Germinal center (tissue), 1 donor: Measurements from ENCODE around the gene SHC2.
"Not testable (repeated sequence)": the region's sequence is repeated elsewhere in the genome, so short reads cannot be mapped to it uniquely, and the experiment has no call there.

Source experiments
- DNase-seq: peaks from one replicate; pipeline ENCODE4 v3.0.0; 2012; ENCODE audit warnings: mixed read lengths, low spot score

SHC2 gene

GRCh38 chr19:422917-423226 is 38.0 kb downstream of the SHC2 start:
- not testable (repeated sequence) for DNase-seq

GRCh38 chr19:422213-422916 is 38.5 kb downstream of the SHC2 start:
- DNase-seq = no peak

GRCh38 chr19:419721-420515 is 40.9 kb downstream of the SHC2 start:
- DNase-seq = no peak

- no peak for DNase-seq
These were observed 41.8 kb downstream of the SHC2 start for GRCh38 chr19:418761-419671.

- DNase-seq = no peak
These were observed 44.4 kb downstream of the SHC2 start for GRCh38 chr19:416416-416815.

- no peak for DNase-seq
These were observed 45.5 kb downstream of the SHC2 start for GRCh38 chr19:415292-415691.

- DNase-seq = no peak
These were observed 46.9 kb downstream of the SHC2 start for GRCh38 chr19:413756-414420.

GRCh38 chr19:412356-413355 is 48.2 kb downstream of the SHC2 start:
- DNase-seq = no peak

- no peak for DNase-seq
These were observed 49.0 kb downstream of the SHC2 start for GRCh38 chr19:411723-412355.

GRCh38 chr19:411121-411722 is 49.6 kb downstream of the SHC2 start:
- DNase-seq = not testable (repeated sequence)

GRCh38 chr19:410243-410781 is 50.5 kb downstream of the SHC2 start:
- DNase-seq = no peak

- no peak for DNase-seq
These were observed 51.2 kb downstream of the SHC2 start for GRCh38 chr19:409516-410242.

GRCh38 chr19:408902-409515 is 51.8 kb downstream of the SHC2 start, which contains the start of gene C2CD4C:
TSS of gene C2CD4C (minus strand) at chr19:409147. CDS start at chr19:408361, 786 bp downstream.
- DNase-seq = no peak

- no peak for DNase-seq
These were observed 52.4 kb downstream of the SHC2 start for GRCh38 chr19:408441-408901.

GRCh38 chr19:407511-408440 is 53.1 kb downstream of the SHC2 start:
- no peak for DNase-seq

GRCh38 chr19:406971-407510 is 53.8 kb downstream of the SHC2 start:
- DNase-seq = no peak
